Measurements from ENCODE around the gene MAML2.
"Not testable (repeated sequence)": the region's sequence is repeated elsewhere in the genome, so short reads cannot be mapped to it uniquely, and the experiment has no call there.

MAML2 gene

DNA sequence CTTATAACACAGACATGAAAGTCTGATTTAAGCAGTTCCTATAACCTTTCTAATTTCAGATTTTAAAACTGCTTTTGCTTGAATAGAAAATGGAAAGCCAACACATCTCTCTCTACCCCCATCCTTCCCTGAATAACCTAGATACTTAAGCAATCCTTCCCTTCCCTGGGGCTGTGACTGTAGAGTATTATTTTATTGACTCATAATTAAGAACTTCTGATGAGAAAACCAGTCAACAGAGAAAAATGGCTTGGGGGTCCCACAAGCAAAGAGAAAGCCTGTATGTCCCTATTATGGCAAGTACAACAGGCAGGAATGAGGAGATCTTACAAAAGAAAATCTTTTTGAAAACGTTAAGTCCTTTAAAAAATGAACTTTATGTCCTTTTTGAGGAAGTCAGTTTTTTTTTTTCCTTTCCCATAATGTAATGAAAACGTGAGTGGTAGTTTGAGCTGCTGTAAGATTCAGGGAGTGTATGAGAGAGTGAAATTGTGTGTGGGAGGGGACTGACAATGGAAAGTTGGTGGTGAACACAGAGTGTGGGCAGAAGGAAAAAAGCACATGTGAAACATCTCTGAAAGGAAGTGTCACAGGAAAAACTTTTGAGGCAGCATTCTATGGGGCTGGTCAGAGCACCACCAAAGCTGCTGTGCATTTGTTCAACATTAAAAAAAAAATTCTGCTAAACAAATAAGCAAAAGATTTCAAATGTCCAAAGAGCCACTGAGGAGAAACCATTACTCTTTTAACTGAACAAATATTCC, 154.6 kb downstream of the MAML2 start:
- no peaks in the 10 kb centered on the region for H3K9me3 ChIP-seq (ENCODE audit: severe bottlenecking)
- DNase-seq (ENCODE audit: low spot score) (no peak), ATAC-seq (ENCODE audit: low read depth) (peak; percentile 78)
- peak overlapping the region; percentile 81 for H3K27ac ChIP-seq (ENCODE audit: poor library complexity, severe bottlenecking)
- TF ChIP-seq, protein P1, sequence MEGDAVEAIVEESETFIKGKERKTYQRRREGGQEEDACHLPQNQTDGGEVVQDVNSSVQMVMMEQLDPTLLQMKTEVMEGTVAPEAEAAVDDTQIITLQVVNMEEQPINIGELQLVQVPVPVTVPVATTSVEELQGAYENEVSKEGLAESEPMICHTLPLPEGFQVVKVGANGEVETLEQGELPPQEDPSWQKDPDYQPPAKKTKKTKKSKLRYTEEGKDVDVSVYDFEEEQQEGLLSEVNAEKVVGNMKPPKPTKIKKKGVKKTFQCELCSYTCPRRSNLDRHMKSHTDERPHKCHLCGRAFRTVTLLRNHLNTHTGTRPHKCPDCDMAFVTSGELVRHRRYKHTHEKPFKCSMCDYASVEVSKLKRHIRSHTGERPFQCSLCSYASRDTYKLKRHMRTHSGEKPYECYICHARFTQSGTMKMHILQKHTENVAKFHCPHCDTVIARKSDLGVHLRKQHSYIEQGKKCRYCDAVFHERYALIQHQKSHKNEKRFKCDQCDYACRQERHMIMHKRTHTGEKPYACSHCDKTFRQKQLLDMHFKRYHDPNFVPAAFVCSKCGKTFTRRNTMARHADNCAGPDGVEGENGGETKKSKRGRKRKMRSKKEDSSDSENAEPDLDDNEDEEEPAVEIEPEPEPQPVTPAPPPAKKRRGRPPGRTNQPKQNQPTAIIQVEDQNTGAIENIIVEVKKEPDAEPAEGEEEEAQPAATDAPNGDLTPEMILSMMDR (IDR thresholded peaks at IDR 0.05; ENCODE audit: poor library complexity, severe bottlenecking): no peak
- no peak overlapping the region for H3K4me3 ChIP-seq (ENCODE audit: severe bottlenecking)
- no peaks in the 10 kb centered on the region for H3K27me3 ChIP-seq (ENCODE audit: insufficient read depth, poor library complexity, severe bottlenecking)
- no peaks in the 10 kb centered on the region for H3K36me3 ChIP-seq (ENCODE audit: low read depth)
- H3K4me1 ChIP-seq (ENCODE audit: insufficient read depth, poor library complexity, severe bottlenecking): peaks cover 28% of the 10 kb centered on the region

DNA sequence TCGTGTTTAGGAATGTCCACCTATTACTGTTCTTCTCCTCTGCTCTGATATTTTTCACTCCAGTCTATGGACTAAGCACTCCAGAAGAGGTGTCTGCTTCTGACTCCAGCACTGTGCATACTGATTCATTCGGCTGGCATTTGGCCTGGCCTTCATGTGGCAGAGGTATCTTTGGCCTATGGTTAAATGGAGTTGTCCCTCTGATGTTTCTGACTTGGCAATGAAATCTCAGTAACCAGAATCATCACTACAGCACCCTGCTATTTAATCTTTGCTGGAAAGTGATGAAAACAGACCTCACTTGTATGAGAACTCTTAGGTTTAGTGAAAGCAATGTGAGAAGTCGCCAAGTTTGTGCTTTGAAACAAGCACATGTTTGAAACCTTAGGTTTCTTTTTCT, 155.2 kb downstream of the MAML2 start:
- DNase-seq (ENCODE audit: low spot score) (peak; percentile 61), ATAC-seq (ENCODE audit: low read depth) (peak; percentile 98)
- Histone ChIP-seq H3K4me1 (ENCODE audit: insufficient read depth, poor library complexity, severe bottlenecking) (peaks cover 28% of the 10 kb centered on the region), H3K27me3 (ENCODE audit: insufficient read depth, poor library complexity, severe bottlenecking) (no peaks in the 10 kb centered on the region), H3K36me3 (ENCODE audit: low read depth) (no peaks in the 10 kb centered on the region), H3K4me3 (ENCODE audit: severe bottlenecking) (no peak overlapping the region), H3K9me3 (ENCODE audit: severe bottlenecking) (no peaks in the 10 kb centered on the region), H3K27ac (ENCODE audit: poor library complexity, severe bottlenecking) (peak overlapping the region; percentile 81)
- TF ChIP-seq, protein P1 (IDR thresholded peaks at IDR 0.05; ENCODE audit: poor library complexity, severe bottlenecking): no peak

- H3K27ac ChIP-seq (ENCODE audit: poor library complexity, severe bottlenecking): peak overlapping the region; percentile 81
- no peaks in the 10 kb centered on the region for H3K27me3 ChIP-seq (ENCODE audit: insufficient read depth, poor library complexity, severe bottlenecking)
- ATAC-seq (ENCODE audit: low read depth): 0 out of 3 replicates have a peak, but pooled peaks have one; percentile 6
- no peaks in the 10 kb centered on the region for H3K36me3 ChIP-seq (ENCODE audit: low read depth)
- H3K9me3 ChIP-seq (ENCODE audit: severe bottlenecking): no peaks in the 10 kb centered on the region
- TF ChIP-seq, protein P1 (IDR thresholded peaks at IDR 0.05; ENCODE audit: poor library complexity, severe bottlenecking): no peak
- peaks cover 28% of the 10 kb centered on the region for H3K4me1 ChIP-seq (ENCODE audit: insufficient read depth, poor library complexity, severe bottlenecking)
- DNase-seq (ENCODE audit: low spot score): no peak
- H3K4me3 ChIP-seq (ENCODE audit: severe bottlenecking): no peak overlapping the region
Measured at GRCh38 chr11:96186806-96187205, 156.2 kb downstream of the MAML2 start.

DNA sequence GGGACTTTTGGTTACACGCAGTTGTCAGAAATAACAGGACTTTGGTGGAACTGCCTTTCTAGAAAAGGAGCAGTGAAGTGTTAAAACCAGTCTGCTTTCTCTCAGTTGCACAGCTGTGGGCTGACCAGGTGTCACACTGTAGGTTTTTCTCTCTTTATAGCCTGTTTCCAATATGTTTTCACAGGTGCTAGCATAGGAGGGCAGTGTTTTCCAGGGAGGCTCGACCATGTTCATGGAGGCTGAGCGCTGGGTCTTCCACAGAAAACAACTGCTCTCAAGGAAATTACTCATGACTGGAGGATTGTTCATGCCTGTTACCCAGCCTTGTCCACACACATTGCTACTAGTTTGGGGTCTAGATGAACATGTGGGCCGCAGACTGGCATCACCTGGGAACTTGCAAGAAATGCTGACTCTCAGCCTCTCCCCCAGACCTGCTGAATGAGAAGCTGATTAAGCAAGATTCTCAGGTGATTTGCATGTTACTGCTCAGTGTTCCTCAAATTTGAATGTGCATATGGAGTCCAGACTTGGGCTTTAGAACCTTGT, 157.7 kb downstream of the MAML2 start:
- no peak overlapping the region for H3K4me3 ChIP-seq (ENCODE audit: severe bottlenecking)
- peaks cover 28% of the 10 kb centered on the region for H3K4me1 ChIP-seq (ENCODE audit: insufficient read depth, poor library complexity, severe bottlenecking)
- no peak overlapping the region for H3K27ac ChIP-seq (ENCODE audit: poor library complexity, severe bottlenecking)
- H3K36me3 ChIP-seq (ENCODE audit: low read depth): no peaks in the 10 kb centered on the region
- ATAC-seq (ENCODE audit: low read depth) (no peak), DNase-seq (ENCODE audit: low spot score) (no peak)
- no peaks in the 10 kb centered on the region for H3K9me3 ChIP-seq (ENCODE audit: severe bottlenecking)
- H3K27me3 ChIP-seq (ENCODE audit: insufficient read depth, poor library complexity, severe bottlenecking): no peaks in the 10 kb centered on the region
- TF ChIP-seq, protein P1 (IDR thresholded peaks at IDR 0.05; ENCODE audit: poor library complexity, severe bottlenecking): no peak

GRCh38 chr11:96180937-96181336, 162.1 kb downstream of the MAML2 start:
- not testable (repeated sequence) for DNase-seq (ENCODE audit: low spot score); H3K4me3 ChIP-seq (ENCODE audit: severe bottlenecking)

More at GRCh38 chr11:96180937-96181336, 162.1 kb downstream of the MAML2 start:
- H3K9me3 ChIP-seq (ENCODE audit: severe bottlenecking); H3K27ac ChIP-seq (ENCODE audit: poor library complexity, severe bottlenecking); H3K27me3 ChIP-seq (ENCODE audit: insufficient read depth, poor library complexity, severe bottlenecking); ATAC-seq (ENCODE audit: low read depth); H3K4me1 ChIP-seq (ENCODE audit: insufficient read depth, poor library complexity, severe bottlenecking); H3K36me3 ChIP-seq (ENCODE audit: low read depth): not testable (repeated sequence)

Measured in RWPE2 (cell line).